ENCODE results near the gene POMT2.

DNA sequence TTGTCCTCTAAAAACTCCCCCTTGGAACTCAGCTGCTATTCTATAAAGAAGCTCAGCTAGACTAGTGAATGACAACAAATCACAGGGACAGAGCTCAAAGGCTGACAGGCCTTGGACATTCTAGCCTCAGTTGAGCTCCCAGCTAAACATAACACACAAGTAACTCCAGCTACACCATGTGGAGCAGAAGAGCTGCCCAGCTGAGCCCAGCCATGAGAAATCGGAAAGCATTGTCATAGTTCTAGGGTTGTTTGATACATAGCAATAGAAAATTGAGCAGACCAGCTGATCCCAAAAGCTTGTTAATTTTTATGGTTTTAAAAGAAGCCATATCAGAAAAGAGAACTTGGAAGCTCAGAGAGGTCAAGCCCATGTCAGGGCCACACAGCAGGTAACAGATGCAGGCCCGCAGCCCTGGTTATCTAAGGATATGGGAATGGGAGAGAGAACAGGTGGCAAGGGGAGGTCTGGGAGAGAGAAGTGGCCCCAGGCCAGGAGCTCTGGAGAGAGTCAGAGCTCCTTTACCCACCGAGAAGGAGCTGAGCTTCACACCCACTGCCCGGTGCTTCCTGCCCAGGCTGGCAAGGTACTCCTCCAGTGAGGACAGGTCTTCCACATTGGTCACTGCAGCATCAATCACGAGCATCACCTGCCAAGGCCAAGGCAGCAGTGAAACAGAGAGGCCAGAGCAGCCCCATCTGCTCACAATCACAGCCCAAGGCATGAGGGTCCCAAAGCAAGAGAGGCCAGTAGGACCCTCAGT, 52.6 kb downstream of the POMT2 start:
- TF ChIP-seq, protein P1, sequence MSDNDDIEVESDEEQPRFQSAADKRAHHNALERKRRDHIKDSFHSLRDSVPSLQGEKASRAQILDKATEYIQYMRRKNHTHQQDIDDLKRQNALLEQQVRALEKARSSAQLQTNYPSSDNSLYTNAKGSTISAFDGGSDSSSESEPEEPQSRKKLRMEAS (IDR thresholded peaks at IDR 0.05; ENCODE audit: low read depth): no peak
- TF ChIP-seq, protein P2, sequence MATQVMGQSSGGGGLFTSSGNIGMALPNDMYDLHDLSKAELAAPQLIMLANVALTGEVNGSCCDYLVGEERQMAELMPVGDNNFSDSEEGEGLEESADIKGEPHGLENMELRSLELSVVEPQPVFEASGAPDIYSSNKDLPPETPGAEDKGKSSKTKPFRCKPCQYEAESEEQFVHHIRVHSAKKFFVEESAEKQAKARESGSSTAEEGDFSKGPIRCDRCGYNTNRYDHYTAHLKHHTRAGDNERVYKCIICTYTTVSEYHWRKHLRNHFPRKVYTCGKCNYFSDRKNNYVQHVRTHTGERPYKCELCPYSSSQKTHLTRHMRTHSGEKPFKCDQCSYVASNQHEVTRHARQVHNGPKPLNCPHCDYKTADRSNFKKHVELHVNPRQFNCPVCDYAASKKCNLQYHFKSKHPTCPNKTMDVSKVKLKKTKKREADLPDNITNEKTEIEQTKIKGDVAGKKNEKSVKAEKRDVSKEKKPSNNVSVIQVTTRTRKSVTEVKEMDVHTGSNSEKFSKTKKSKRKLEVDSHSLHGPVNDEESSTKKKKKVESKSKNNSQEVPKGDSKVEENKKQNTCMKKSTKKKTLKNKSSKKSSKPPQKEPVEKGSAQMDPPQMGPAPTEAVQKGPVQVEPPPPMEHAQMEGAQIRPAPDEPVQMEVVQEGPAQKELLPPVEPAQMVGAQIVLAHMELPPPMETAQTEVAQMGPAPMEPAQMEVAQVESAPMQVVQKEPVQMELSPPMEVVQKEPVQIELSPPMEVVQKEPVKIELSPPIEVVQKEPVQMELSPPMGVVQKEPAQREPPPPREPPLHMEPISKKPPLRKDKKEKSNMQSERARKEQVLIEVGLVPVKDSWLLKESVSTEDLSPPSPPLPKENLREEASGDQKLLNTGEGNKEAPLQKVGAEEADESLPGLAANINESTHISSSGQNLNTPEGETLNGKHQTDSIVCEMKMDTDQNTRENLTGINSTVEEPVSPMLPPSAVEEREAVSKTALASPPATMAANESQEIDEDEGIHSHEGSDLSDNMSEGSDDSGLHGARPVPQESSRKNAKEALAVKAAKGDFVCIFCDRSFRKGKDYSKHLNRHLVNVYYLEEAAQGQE (IDR thresholded peaks at IDR 0.05; ENCODE audit: low read depth, low read length): no peak

All from SK-N-SH (cell line).